HEK293 (cell line): Measurements from ENCODE around the gene SLC25A30.

ENCODE experiments used
- CTCF ChIA-PET: fragments of 350-600 bp; formaldehyde crosslinking; extraction: SDS; loops from one replicate; lab custom pipeline; 2021; ENCODE audit warnings: antibody characterized with exemption; lab: Yijun Ruan, JAX
- POLR2A ChIA-PET: fragments of 300-600 bp; formaldehyde crosslinking; extraction: SDS; loops from one replicate; lab custom pipeline; 2020; ENCODE audit warnings: antibody characterized with exemption, inconsistent platforms; lab: Yijun Ruan, JAX
- H3K27ac ChIP-seq: fragments of 200-500 bp; sonication (Bioruptor generic); 2 replicates; pipeline ENCODE4 v1.5.1; 2014; ENCODE audit warnings: low read depth, low read length, control low read depth, inconsistent platforms; ENCODE audit errors: extremely low read depth
- H3K36me3 ChIP-seq, 2 experiments: fragments of 200-500 bp in 1 of 2; sonication (Bioruptor generic) in 1 of 2; 1 replicate in 1 of 2; 2 replicates in 1 of 2; pipeline ENCODE4 v1.5.1; 2014 to 2017; ENCODE audit warnings: inconsistent platforms in 2 of 2, low read length in 2 of 2; ENCODE audit not compliant: control insufficient read depth in 2 of 2, insufficient read depth in 1 of 2
- H3K4me1 ChIP-seq: fragments of 200-500 bp; sonication (Bioruptor generic); 2 replicates; pipeline ENCODE4 v1.5.1; 2014; ENCODE audit warnings: mild to moderate bottlenecking, low read length, inconsistent platforms; ENCODE audit not compliant: control insufficient read depth, insufficient read depth
- H3K4me3 ChIP-seq: 2 replicates; pipeline ENCODE4 v1.5.1; 2011; ENCODE audit warnings: low read depth, mild to moderate bottlenecking, control low read depth, low read length, moderate library complexity
- H3K9me3 ChIP-seq: fragments of 200-500 bp; sonication (Bioruptor generic); 2 replicates; pipeline ENCODE4 v1.5.1; 2014; ENCODE audit warnings: low read depth, low read length, inconsistent platforms; ENCODE audit not compliant: control insufficient read depth, insufficient read depth
- HOXA7 ChIP-seq: sonication (generic); formaldehyde crosslinking; IDR thresholded peaks from 2 replicates; pipeline ENCODE4 v1.8.1; 2022; ENCODE audit warnings: missing genetic modification reagents, borderline replicate concordance
- INSM2 ChIP-seq: fragments of 450-650 bp; formaldehyde crosslinking; IDR thresholded peaks from 2 replicates; pipeline ENCODE4 v1.5.1; 2016; ENCODE audit warnings: missing biosample characterization, missing genetic modification characterization
- KLF10 ChIP-seq: fragments of 450-650 bp; IDR thresholded peaks from 2 replicates; pipeline ENCODE4 v1.5.1; 2018; ENCODE audit warnings: missing biosample characterization, mild to moderate bottlenecking, missing genetic modification characterization
- PRDM10 ChIP-seq: fragments of 450-650 bp; formaldehyde crosslinking; IDR thresholded peaks from 2 replicates; pipeline ENCODE4 v1.5.1; 2016; ENCODE audit warnings: missing biosample characterization, missing genetic modification characterization
- RBAK ChIP-seq: fragments of 450-650 bp; formaldehyde crosslinking; IDR thresholded peaks from 2 replicates; pipeline ENCODE4 v1.5.1; 2016; ENCODE audit warnings: missing biosample characterization, missing genetic modification characterization
- ZFP69B ChIP-seq: fragments of 450-650 bp; formaldehyde crosslinking; IDR thresholded peaks from 2 replicates; pipeline ENCODE4 v1.5.1; 2016; ENCODE audit warnings: missing biosample characterization, missing genetic modification characterization
- ZIC2 ChIP-seq: fragments of 450-650 bp; formaldehyde crosslinking; IDR thresholded peaks from 2 replicates; pipeline ENCODE4 v1.5.1; 2016; ENCODE audit warnings: missing biosample characterization, missing genetic modification characterization
- ZNF132 ChIP-seq: fragments of 450-650 bp; formaldehyde crosslinking; IDR thresholded peaks from 2 replicates; pipeline ENCODE4 v1.5.1; 2017; ENCODE audit warnings: missing biosample characterization, missing genetic modification characterization, borderline replicate concordance
- ZNF157 ChIP-seq: fragments of 450-650 bp; formaldehyde crosslinking; IDR thresholded peaks from 2 replicates; pipeline ENCODE4 v1.5.1; 2016; ENCODE audit warnings: missing biosample characterization, missing genetic modification characterization
- ZNF19 ChIP-seq: fragments of 450-650 bp; formaldehyde crosslinking; IDR thresholded peaks from 2 replicates; pipeline ENCODE4; 2016; ENCODE audit warnings: missing biosample characterization, missing genetic modification characterization, low read depth
- ZNF394 ChIP-seq: fragments of 450-650 bp; formaldehyde crosslinking; IDR thresholded peaks from 2 replicates; pipeline ENCODE4 v1.5.1; 2016; ENCODE audit warnings: missing biosample characterization, missing genetic modification characterization, mild to moderate bottlenecking, moderate library complexity, borderline replicate concordance
- ZNF398 ChIP-seq: fragments of 450-650 bp; formaldehyde crosslinking; IDR thresholded peaks from 2 replicates; pipeline ENCODE4 v1.5.1; 2017; ENCODE audit warnings: missing biosample characterization, missing genetic modification characterization
- ZNF555 ChIP-seq: fragments of 450-650 bp; formaldehyde crosslinking; conservative IDR thresholded peaks from 2 replicates; pipeline ENCODE4 v1.5.1; 2017; ENCODE audit warnings: missing biosample characterization, mild to moderate bottlenecking, missing genetic modification characterization, inconsistent platforms
- ZNF600 ChIP-seq: fragments of 450-650 bp; formaldehyde crosslinking; IDR thresholded peaks from 2 replicates; pipeline ENCODE4 v1.5.1; 2016; ENCODE audit warnings: missing biosample characterization, missing genetic modification characterization
- ZNF624 ChIP-seq: fragments of 450-650 bp; formaldehyde crosslinking; IDR thresholded peaks from 2 replicates; pipeline ENCODE4 v1.5.1; 2017; ENCODE audit warnings: missing biosample characterization, missing genetic modification characterization
- ZNF626 ChIP-seq: fragments of 450-650 bp; sonication (Bioruptor Pico); formaldehyde crosslinking; IDR thresholded peaks from 2 replicates; pipeline ENCODE4 v1.5.1; 2018; ENCODE audit warnings: missing biosample characterization, missing genetic modification characterization, inconsistent platforms
- ZNF629 ChIP-seq: fragments of 450-650 bp; formaldehyde crosslinking; IDR thresholded peaks from 2 replicates; pipeline ENCODE4 v1.5.1; 2017; ENCODE audit warnings: missing biosample characterization, missing genetic modification characterization
- ZNF639 ChIP-seq: fragments of 450-650 bp; formaldehyde crosslinking; IDR thresholded peaks from 2 replicates; pipeline ENCODE4 v1.5.1; 2016; ENCODE audit warnings: missing biosample characterization, missing genetic modification characterization
- ZNF768 ChIP-seq: fragments of 450-650 bp; formaldehyde crosslinking; IDR thresholded peaks from 2 replicates; pipeline ENCODE4 v1.5.1; 2018; ENCODE audit warnings: missing biosample characterization, mild to moderate bottlenecking, missing genetic modification characterization
- ZNF837 ChIP-seq: fragments of 450-650 bp; formaldehyde crosslinking; IDR thresholded peaks from 2 replicates; pipeline ENCODE4 v1.5.1; 2016; ENCODE audit warnings: missing biosample characterization, missing genetic modification characterization
- ZXDB ChIP-seq: fragments of 450-650 bp; formaldehyde crosslinking; IDR thresholded peaks from 2 replicates; pipeline ENCODE4 v1.5.1; 2016; ENCODE audit warnings: missing biosample characterization, missing genetic modification characterization

Gene SLC25A30

GRCh38 chr13:45373162-45373547 is 45.0 kb downstream of the SLC25A30 start:
- Histone ChIP-seq H3K36me3 (peaks cover 0 to 3% of the 10 kb centered on the region in 2 experiments; a peak in 1 of 3 replicates), H3K4me1 (peaks cover 5% of the 10 kb centered on the region; the same call in 1 of the 2 replicates), H3K4me3 (no peak overlapping the region), H3K9me3 (no peaks in the 10 kb centered on the region), H3K27ac (peak overlapping the region; percentile 42; the same call in 1 of the 2 replicates)
- POLR2A ChIA-PET = no interaction called here
- CTCF ChIA-PET = no interaction called here
- TF ChIP-seq ZIC2 (tag by site-specific recombination) = no peak
- no peak for TF ChIP-seq ZNF132 (tag by site-specific recombination)
- TF ChIP-seq ZNF629 (tag by site-specific recombination) = peak; percentile 68
- TF ChIP-seq RBAK = no peak
- TF ChIP-seq ZNF394 (tag by site-specific recombination) = no peak
- 0 out of 2 replicates have a peak, but pooled peaks have one; percentile 32 for TF ChIP-seq KLF10 (tag by site-specific recombination)
- no peak for TF ChIP-seq ZNF626 (tag by site-specific recombination)
- TF ChIP-seq ZNF837 (tag by site-specific recombination) = no peak
- TF ChIP-seq ZXDB = no peak
- TF ChIP-seq ZNF157 (tag by site-specific recombination) = no peak
- TF ChIP-seq ZNF555 (tag by site-specific recombination) = no peak
- 0 out of 2 replicates have a peak, but pooled peaks have one; percentile 9 for TF ChIP-seq ZFP69B (tag by site-specific recombination)
- 0 out of 2 replicates have a peak, but pooled peaks have one; percentile 0 for TF ChIP-seq ZNF639 (tag by site-specific recombination)
- no peak for TF ChIP-seq ZNF398 (tag by site-specific recombination)
- no peak for TF ChIP-seq ZNF624
- TF ChIP-seq INSM2 (tag by site-specific recombination) = no peak
- TF ChIP-seq ZNF600 = peak; percentile 14; the same call in 1 of the 2 replicates
- no peak for TF ChIP-seq HOXA7
- TF ChIP-seq PRDM10 (tag by site-specific recombination) = no peak
- TF ChIP-seq ZNF768 (tag by site-specific recombination) = no peak
- TF ChIP-seq ZNF19 (tag by site-specific recombination) = no peak
